Measurements from ENCODE around the gene POLA1.

POLA1 gene

DNA sequence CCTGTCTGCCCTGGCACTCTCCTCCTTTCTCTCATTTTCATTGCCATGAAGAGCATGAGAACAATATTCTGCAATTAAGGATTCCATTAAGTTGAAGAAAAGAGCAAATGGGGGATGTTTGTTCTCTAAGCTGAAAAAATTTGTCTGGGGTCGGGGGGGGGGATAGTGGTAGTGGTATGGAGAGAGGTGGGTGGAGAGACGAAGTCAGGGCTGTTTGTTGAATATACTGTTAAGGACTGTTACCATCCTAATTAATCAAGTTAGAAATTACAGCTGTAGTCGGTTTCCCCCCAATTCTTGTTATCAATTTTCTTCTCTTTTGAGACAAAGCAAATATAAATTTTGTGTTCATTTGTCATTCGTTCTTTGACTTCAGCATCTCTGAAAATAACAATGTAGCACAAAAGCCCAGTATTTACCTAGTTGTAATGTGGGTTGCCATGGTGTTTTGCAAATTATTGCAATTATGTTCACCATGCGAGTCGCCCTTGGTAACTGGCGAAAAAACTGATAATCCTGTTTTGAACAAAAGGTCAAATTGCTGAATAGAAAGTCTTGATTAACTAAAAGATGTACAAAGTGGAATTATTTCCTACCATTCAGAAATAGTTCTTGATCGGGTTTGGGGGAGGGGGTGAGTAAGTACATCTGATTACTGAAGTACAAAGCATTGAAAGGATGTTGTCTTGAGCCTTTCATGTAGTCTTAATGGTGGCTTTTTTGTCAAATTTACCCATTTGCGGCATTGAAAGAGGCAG lies 183.0 kb downstream of the POLA1 start:
- no peak for DNase-seq (ENCODE audit: low spot score)

DNA sequence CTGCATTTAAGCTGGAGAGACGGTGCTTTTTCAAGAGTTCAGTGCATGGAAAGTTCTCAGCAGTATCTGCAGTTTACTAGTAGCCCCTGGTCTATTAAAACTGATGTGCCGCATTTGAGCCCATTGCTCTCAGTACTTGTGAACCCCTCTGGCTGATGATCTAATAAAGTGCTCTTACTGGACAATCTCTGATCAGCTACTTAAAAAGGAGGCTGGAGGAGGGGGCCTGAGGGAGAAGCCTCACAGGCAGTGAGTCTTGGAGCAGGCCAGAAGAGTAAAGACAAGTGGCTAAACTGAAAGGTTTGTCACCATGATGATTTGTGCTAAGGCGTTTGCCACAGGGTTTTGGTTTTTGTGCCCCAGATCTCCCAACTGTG lies 183.6 kb downstream of the POLA1 start:
- no peak for DNase-seq (ENCODE audit: low spot score)

DNA sequence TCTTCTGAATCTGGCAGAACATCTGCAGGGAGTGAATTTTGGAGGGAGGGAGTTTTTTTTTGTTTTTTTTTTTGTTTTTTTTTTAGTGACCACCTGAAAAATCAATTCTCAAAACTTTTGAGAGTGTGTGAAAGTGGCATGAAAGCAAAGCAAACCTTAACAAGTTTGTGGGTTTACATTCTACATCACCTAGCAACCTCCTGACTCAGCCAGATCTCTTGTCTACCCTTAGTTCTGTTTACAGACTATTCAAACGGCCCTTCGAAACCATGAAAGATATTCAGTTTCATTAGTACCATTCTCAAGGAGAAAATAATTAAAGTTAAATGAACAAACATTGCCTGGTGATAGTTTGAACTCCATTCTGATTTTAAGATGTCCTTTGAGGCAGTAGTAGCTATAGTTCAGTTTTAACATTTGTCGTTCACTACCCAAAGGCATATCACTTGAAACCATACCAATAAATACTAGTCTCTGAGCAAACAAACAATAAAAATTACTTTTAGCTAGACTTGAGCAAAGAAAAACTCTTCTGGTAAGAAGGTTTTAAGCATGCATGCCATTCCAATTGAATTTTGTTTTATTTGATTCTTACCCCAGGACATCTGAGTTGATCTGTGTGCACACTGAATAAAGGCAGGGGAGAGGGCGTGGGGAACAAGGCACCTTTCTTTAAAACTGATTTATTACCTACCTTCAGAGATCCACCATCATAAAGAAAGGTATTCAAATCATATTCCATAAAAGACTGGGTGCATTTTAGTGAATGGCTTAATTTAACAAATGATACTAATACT lies 184.3 kb downstream of the POLA1 start:
- DNase-seq (ENCODE audit: low spot score): no peak

DNA sequence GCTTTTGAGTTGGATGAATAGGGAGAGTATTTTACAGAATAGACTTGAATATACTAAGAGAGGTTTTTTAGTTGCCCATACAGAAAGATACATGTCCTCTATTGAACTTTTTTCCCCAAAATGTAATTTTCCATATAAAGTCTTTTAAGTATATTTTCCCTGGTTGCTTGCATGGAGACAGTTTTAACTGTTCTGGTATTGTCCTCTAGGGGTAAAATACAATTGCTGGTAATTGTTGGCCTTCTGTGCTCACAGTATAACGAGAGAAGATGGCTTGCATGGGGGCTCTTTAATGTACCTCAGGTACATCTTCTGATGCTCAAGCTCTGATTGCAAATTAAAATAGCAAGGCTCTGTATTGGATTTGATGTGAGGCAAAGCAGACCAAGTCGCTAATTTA lies 186.0 kb downstream of the POLA1 start:
- DNase-seq (ENCODE audit: low spot score): no peak

DNA sequence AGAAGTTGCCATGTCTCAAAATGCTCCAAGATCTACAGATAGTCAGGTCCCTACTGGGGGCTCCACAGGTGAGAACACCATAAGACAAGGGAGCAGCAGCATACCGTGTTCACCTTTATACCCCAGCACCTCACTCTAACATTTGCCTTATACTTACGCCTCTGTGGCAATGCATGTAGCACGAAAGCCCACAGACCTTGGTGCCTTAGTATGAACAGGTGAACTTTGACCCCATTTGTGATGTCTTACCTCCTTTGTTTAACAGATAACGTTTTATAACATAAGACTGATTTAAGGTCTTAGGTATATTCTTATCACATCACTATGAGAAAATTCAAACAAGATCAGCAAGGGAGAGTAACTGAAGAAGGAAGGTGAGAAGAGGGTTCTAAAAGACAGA lies 193.2 kb downstream of the POLA1 start:
- DNase-seq (ENCODE audit: low spot score): no peak

DNA sequence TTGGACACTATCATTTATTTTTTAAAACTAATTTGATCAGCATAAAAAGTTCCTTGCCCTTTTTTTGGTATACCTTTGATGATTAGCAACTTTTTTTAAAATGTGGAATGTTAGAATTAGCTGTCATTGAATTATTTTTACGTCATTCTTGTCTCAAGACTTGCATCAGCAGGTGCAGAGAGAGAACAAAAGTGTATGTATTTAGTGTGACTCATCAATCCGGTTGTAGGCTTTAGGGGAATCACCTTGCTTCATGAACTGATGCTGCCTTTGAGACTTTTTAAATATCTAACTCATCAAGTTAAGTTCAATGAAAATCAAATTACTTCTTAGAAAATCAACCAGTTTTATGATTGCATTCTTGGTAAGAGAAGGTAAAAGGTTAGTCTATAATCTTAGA lies 197.0 kb downstream of the POLA1 start:
- DNase-seq (ENCODE audit: low spot score): no peak

DNA sequence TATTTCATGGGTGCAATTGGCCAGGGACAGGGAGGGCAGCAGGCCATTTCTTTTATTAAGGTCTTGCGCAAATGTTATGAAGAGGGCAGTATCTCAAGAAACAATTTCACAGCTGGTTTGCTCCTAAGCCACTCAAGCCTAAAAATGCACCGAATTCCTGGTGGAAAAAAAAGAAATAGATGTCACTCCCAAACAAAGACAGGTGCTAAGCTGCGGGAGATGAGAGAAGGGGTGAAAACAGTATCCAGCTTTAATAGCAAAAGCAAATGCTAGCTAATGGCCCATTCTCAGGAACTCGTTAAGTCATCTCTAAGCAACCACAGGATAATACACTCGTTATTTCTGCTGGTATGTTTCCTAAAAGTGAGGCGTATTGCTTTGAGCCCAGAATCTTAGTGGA lies 205.7 kb downstream of the POLA1 start:
- DNase-seq (ENCODE audit: low spot score): no peak

DNA sequence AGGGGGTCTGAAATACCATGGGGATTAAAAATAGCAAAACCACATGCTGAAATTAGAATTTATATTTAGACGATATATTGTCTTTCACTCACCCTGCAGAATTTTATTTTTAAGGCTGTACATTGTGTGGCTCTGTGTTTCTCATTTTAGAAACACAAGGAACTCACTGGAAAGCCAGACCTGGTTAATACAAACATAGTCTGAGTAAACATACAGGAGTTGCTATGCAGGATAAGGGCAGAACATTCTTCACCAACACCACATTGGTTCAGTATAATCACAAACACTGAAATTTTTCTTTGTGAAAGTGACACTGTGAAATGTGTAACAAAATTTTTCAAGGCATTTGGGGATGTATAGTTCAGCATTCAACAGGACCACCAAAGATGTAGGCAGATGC lies 206.5 kb downstream of the POLA1 start:
- no peak for DNase-seq (ENCODE audit: low spot score)

DNA sequence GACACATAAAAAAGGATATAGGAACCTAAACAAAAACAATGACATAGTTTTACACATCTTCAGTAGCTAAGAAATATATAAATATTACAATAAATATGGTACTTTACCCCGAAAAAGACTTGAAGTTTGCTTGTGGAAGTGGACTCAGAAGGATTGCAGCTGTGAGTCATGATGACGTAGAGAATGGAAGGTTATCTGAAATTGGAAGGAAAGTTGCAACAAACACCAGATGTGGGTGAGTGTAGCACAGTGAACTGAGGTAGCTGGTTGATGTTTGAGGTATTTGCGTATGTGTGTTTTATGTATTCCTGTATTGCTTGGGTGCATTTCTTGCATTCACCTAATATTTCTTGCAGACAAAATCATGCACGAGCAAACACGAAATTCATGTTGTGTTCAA lies 209.1 kb downstream of the POLA1 start:
- DNase-seq (ENCODE audit: low spot score): no peak

DNA sequence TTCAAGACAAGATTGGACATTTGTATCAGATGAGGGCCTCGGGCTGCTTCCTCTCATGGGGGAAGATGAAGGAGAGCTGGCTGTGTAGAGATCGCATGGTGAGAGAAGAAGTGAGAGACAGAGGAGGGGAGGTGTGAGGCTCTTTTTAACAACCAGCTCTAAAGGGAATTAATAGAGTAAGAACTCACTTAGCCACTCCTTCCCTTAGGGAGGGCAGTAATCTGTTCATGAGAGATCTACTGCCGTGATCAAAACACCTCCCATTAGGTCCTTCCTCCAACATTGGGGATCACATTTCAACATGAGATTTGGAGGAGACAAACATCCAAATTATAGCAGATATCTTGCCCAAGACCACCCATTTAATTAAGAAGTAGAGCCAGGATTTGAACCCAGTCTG lies 225.0 kb downstream of the POLA1 start:
- DNase-seq (ENCODE audit: low spot score): no peak

DNA sequence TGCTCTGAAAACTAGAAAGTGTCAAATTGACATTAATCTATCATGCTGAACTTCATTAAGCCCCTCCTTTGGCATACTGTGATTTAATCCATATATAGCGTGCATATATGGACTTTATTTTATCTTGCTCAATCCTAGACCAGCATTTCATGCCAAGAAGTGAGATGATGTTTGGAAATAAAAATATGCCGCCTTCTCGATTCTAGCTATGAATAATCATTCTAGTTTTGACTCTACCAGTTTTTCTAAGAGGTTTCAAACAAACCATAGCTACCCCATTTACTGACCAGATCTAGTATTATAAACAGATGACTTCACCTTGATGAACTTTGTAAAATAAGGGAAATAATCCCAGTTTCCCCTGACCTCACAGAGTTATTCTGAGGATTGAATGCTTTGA lies 227.1 kb downstream of the POLA1 start:
- no peak for DNase-seq (ENCODE audit: low spot score)

DNA sequence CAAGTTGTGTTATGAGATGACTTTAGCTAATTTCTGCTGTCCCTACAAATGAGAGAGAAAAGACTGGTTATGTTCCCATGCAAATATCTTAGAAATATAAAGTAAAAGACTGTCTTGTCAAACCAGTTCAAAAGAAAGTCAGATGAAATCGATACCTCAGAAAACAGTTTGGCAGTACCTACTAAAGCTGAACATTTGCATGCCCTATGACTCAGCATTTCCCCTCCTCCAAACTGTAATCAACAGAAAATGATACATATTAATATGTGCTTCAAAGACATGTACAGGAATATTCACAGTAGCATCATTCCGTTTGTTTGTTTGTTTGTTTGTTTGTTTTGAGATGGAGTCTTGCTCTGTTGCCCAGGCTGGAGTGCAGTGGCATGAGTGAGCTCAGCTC lies 231.7 kb downstream of the POLA1 start:
- DNase-seq (ENCODE audit: low spot score): peak; percentile 5

DNA sequence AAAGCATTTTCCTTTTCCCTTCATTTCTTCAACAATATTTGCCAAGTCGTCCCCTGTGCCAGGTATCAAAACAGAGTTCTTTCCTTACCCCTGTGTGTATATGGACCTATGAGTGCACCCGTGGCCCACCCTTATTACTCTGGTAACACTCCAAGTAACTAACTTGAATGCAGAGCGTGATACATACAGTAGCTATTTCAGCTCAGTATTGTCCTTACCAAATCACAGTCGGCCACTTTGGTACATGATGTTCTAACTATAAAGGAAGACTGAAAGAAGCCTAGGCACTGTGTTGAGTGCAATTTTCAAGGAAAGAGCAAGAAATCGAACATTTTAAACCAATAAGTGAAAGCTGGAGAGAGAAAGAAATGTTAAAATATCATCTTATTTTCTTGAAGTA lies 233.7 kb downstream of the POLA1 start:
- no peak for DNase-seq (ENCODE audit: low spot score)

DNA sequence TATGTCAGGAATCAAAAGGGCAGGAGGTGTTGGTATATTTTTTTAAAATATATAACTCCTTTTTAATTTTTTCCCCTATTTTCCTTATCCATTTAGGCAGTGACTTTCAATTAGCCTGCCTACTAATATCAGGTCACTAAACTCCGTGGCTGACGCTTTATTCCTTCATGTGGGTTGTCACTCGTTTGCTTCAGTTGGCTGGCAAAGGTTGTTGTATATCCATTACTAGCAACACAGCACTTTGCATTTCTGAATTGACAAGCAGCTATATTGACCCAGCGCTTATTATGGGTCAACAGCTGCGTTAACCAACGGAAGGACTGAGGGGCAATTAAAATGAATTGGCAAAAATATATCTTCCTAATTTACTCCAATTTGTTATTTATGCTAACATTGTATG lies 234.4 kb downstream of the POLA1 start:
- no peak for DNase-seq (ENCODE audit: low spot score)

DNA sequence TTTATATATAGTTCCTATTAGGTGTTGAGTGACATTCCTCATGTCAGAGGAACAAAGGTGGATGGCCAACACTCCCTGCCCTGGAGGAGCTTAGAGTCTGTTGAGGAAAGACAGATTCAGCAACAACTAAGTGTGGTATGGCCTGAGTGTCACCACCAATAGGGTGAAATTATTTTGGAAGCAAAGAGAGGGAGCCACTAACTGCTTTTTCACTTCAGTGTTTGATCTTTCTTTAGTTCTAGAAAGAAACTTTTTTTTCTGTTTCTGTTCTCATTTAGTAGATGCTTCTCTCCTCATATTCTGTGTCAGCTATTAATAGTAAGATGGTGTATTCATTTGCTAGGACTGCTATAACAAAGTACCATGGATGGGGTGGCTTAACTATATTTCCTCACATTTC lies 240.6 kb downstream of the POLA1 start:
- DNase-seq (ENCODE audit: low spot score): no peak

DNA sequence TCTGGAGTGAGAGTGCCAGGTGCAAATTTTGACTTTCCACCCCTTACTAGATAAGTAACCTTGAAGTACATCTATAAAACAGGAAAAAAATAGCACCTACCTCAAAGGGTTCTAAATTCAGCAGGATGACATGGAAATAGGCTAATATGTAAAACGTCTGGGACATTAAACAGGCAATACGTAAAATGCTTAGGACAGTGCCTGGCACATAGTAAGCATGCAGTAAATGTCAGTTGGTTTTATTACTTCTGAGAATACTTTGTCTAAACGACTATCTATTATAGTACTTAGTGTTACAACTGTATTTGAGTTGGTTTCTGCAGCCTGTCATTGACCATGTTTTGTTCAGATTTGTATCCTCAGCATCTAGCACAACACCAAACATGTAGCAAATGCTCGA lies 251.3 kb downstream of the POLA1 start:
- no peak for DNase-seq (ENCODE audit: low spot score)

DNA sequence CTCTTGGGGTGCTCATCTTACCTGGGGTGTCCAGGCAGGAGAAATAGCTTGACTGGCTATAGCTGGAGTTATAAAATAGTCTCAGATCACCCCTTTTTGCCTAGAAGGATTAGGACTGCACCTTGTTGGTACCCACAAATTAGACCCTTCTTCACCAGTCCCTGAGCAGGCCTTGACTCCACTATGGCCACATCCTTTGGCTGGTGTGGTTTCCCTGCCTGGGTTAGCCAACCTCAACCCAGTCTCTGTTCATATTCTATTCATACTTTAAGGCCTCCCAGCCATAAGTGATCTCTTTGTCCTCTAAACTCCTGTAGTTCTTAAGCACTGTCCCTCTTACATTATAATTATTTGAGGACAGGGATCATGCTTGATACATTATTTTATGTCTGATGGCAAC lies 252.7 kb downstream of the POLA1 start:
- no peak for DNase-seq (ENCODE audit: low spot score)

DNA sequence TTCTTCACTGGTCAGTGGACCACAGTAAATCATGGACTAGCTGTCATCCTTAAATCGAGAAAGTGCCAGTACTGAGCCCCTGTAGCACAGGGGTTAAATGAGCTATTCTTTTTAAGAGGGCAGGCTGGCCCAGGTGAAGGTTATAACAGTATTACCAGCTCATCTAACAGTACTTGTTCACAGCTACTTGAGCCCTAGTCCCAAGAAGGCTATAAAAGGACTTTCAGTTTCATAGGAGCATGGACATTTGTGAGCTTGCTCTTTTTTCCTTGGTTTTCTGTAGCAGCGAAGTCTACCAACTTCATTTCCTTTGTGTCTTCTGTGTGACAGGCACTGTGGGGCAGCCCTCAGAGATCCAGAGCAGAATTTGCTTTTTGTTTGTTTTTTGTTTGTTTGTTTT lies 261.0 kb downstream of the POLA1 start:
- no peak for DNase-seq (ENCODE audit: low spot score)

DNA sequence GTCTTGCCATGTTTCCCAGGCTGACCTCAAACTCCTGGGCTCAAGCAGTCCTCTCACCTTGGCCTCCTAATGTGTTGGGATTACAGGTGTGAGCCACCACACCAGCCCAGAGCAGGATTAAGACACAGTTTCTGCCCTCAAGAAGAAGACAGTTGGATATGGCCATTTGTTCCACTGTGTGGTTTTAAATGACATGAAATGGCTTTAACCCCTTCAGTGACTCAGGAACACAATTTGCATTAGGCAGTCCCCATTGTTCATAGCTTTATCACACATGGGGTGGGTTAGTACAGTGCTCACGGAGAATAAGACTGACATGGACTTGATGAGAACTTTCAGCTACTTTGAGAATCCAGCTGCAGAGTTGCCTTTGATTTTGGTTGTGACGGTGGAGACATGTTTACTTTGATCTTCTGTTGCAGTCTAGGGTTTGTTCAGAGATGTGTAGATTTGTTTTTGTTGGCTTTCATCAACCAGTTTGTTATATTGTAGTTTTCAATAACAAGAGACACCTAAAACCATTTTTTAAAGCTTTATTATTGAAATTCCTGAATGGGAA lies 261.7 kb downstream of the POLA1 start:
- no peak for DNase-seq (ENCODE audit: low spot score)

DNA sequence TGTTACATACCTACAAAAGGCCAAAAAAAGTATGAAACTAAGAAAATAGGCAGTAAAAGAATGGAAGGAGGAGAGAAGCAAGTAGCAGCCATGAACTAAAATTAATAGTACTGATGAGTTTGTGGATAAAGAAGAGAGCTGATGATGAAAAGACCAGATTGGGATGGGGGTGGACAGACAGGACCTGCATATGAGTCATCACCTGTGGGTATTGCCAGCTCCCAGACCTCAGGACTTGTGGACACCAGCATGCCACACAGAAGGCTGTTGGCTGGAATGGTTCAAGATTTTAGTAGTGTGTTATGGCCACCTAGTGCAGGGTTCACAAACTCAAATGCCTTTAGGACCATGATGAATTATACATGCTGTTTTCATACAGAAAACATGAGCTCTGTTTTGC lies 263.1 kb downstream of the POLA1 start:
- no peak for DNase-seq (ENCODE audit: low spot score)

DNA sequence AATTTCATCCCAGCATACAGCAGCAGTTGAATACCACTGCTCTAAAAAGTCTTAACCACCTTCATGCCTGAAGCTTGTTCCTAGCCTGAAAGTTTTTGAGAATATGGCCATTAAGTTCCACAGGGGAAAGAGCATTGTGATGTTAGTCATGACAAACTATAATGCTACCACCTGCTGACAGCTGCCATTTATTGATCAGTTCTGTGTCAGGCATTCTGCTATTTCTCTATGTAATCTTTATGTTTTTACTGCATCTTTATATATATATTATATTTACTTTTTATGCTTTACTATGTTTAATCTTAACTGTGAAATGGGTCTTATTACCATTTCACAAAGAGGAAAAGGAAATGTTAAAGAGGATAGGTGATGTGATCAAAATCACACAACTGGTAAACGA lies 268.1 kb downstream of the POLA1 start:
- DNase-seq (ENCODE audit: low spot score): no peak

DNA sequence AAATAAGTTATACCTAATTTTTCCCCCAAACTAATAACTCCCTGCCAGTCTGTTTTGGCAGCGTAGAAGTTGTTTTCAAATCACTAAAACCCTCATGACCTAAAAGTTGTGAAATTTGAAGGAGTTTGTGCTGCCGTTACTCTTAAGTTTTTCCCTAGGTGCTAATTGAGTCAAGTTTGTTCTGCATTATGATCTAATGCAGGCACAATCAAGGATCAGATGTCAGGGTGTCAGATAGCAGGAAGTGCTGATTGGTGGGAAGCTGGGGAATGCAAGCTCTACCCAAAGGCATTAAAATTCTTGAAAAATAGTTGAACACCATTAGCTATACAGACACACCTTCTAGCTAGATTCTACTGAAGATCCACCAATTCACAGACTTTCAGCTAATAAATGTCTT lies 270.1 kb downstream of the POLA1 start:
- DNase-seq (ENCODE audit: low spot score): no peak

DNA sequence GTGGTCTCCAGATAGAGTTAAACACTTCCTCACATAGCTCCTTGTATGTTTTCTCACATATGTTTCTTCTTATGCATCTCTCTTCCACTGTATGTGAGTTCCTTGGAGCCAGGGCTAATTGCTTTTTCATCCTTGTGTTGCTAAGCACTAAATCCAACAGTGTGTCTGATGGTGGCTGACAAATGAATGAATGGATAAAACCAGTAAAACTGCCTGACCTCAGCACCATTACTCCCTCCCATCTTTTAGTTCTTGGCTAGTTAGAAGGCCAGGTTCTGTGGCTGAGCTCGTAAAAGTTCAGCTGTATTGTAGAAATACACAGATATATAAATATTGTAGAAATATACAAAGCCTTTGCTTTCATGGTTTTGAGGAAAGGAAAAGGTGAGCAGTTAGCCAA lies 271.7 kb downstream of the POLA1 start:
- no peak for DNase-seq (ENCODE audit: low spot score)

DNA sequence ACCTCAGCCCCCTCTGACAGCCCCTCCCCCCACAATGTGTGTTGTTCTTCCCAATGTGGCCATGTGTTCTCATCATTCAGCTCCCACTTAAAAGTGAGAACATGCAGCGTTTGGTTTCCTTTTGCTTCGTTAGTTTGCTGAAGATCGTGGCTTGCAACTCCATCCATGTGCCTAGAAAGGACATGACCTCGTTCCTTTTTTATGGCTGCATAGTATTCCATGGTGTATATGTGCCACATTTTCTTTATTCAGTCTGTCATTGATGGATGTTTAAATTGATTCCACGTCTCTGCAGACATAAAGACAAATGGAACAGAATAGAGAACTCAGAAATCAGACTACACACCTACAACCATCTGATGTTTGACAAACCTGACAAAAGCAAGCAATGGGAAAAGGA lies 276.1 kb downstream of the POLA1 start:
- DNase-seq (ENCODE audit: low spot score): no peak
